Vagina (tissue), 2 donors: Measurements from ENCODE around the gene TRIP4. TPM values are rescaled to one million over a fixed set of nuclear protein-coding genes. Genes with fewer than 3 reads are reported as not detected.
"Not testable (repeated sequence)": the region's sequence is repeated elsewhere in the genome, so short reads cannot be mapped to it uniquely, and the experiment has no call there.

ENCODE experiments used
- DNase-seq, 2 donors: peaks; one replicate each; pipeline ENCODE4 v3.0.0-alpha.2; 2017; ENCODE audit errors: extremely low spot score in 2 of 2
- H3K27ac ChIP-seq: fragments of 200-600 bp; sonication (generic); one replicate; pipeline ENCODE4 v1.5.1; 2019
- H3K27me3 ChIP-seq: fragments of 200-600 bp; sonication (generic); one replicate; pipeline ENCODE4 v1.5.1; 2019
- H3K36me3 ChIP-seq, 2 donors: fragments of 200-600 bp; sonication (generic); one replicate each; pipeline ENCODE4 v1.5.1; 2017 to 2019
- H3K4me1 ChIP-seq: fragments of 200-600 bp; sonication (generic); one replicate; pipeline ENCODE4 v1.5.1; 2019
- H3K4me3 ChIP-seq, 2 donors: fragments of 200-600 bp; sonication (generic); 1 replicate in 1 of 2; 2 replicates in 1 of 2; pipeline ENCODE4 v1.5.1; 2016 to 2019
- H3K9me3 ChIP-seq: fragments of 200-600 bp; sonication (generic); one replicate; pipeline ENCODE4 v1.5.1; 2019
- POLR2A ChIP-seq, 2 donors: fragments of 450-650 bp; IDR thresholded peaks; one replicate each; pipeline ENCODE4 v1.6.1; 2017; ENCODE audit warnings: antibody characterized with exemption in 2 of 2, mild to moderate bottlenecking in 2 of 2, moderate library complexity in 2 of 2
- POLR2AphosphoS5 ChIP-seq, 2 donors: sonication (generic); formaldehyde crosslinking; IDR thresholded peaks; one replicate each; pipeline ENCODE4 v1.9.0; 2017; ENCODE audit warnings: antibody characterized with exemption in 2 of 2, mild to moderate bottlenecking in 2 of 2, low read depth in 1 of 2; ENCODE audit not compliant: insufficient read depth in 1 of 2
- intact Hi-C: fragments of 100-400 bp; cut with DNase I; formaldehyde crosslinking; loops from one replicate; pipeline ENCODE4 v1.15.1; 2023
- total RNA-seq: library from RNA; depleted of rRNA; stranded (reverse); fragments of >200 nt; gene quantifications from one replicate; pipeline ENCODE4 v1.2.3, GENCODE V29; 2016
- TF ChIP-seq, protein P1 (sequence below), 3 experiments: fragments of 450-650 bp in 2 of 3; fragments of 200-600 bp in 1 of 3; sonication (generic) in 1 of 3; IDR thresholded peaks; one replicate each; pipeline ENCODE4 v1.5.1; 2017 to 2019; ENCODE audit warnings: antibody characterized with exemption in 3 of 3, mild to moderate bottlenecking in 2 of 3, moderate library complexity in 2 of 3

The TRIP4 gene
- total RNA-seq, 1 donor from 2014 or later: 22.3 TPM

DNA sequence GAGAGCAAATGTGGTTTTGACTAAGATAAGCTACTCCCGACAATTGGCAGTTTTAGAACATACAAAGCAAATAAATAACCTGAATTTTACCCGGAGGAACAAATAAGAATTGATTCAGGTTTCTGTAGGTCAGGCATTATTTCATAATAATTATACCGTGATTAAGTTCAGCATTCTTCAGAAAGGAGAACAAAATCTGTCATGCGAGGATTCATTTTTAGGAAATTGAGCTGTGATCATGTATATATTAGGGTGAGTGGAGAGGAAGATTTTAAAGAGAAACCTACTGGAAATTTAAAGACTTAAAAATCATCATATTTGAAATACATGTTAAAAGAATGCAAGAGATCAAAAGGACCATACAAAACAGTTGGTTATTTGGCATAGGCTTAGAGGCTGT lies 93.3 kb downstream of the TRIP4 start:
- no peaks in the 10 kb centered on the region for H3K27me3 ChIP-seq
- no peak for DNase-seq
- H3K36me3 ChIP-seq: peaks cover 0 to 4% of the 10 kb centered on the region in 2 donors
- H3K4me3 ChIP-seq: no peak overlapping the region
- peaks cover 11% of the 10 kb centered on the region for H3K4me1 ChIP-seq
- H3K27ac ChIP-seq: no peak overlapping the region
- intact Hi-C loops: no loop called here
- no peak for TF ChIP-seq POLR2AphosphoS5 (IDR thresholded peaks at IDR 0.05; ENCODE audit: insufficient read depth in 1 of 2, low read depth in 1 of 2)
- TF ChIP-seq, protein P1, sequence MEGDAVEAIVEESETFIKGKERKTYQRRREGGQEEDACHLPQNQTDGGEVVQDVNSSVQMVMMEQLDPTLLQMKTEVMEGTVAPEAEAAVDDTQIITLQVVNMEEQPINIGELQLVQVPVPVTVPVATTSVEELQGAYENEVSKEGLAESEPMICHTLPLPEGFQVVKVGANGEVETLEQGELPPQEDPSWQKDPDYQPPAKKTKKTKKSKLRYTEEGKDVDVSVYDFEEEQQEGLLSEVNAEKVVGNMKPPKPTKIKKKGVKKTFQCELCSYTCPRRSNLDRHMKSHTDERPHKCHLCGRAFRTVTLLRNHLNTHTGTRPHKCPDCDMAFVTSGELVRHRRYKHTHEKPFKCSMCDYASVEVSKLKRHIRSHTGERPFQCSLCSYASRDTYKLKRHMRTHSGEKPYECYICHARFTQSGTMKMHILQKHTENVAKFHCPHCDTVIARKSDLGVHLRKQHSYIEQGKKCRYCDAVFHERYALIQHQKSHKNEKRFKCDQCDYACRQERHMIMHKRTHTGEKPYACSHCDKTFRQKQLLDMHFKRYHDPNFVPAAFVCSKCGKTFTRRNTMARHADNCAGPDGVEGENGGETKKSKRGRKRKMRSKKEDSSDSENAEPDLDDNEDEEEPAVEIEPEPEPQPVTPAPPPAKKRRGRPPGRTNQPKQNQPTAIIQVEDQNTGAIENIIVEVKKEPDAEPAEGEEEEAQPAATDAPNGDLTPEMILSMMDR (IDR thresholded peaks at IDR 0.05): no peak
- no peak for TF ChIP-seq POLR2A (IDR thresholded peaks at IDR 0.05)
- H3K9me3 ChIP-seq: no peaks in the 10 kb centered on the region

DNA sequence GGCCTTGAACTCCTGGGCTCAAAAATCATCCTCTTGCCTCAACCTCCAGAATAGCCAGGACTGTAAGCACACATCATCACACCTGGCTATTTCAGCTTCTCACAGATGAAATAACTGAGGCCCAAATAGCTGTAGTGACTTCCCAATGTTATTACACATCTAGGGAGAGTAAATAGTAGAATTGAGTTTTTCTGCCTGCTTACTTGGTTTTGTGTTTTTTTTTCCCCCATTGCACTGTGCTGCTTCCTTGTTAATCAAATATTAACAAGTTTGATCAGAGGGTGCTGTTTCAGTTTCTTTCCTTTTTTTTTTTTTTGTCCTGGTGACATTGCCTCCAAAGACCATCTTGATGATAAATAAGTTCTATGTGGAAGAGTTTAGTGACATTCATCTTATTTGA lies 96.1 kb downstream of the TRIP4 start:
- peaks cover 0 to 4% of the 10 kb centered on the region in 2 donors for H3K36me3 ChIP-seq
- H3K27ac ChIP-seq: no peak overlapping the region
- H3K27me3 ChIP-seq: no peaks in the 10 kb centered on the region
- no peaks in the 10 kb centered on the region for H3K9me3 ChIP-seq
- peaks cover 5% of the 10 kb centered on the region for H3K4me1 ChIP-seq
- H3K4me3 ChIP-seq: no peak overlapping the region
- intact Hi-C loops: no loop called here
- DNase-seq: no peak
- TF ChIP-seq POLR2A (IDR thresholded peaks at IDR 0.05): no peak
- TF ChIP-seq POLR2AphosphoS5 (IDR thresholded peaks at IDR 0.05; ENCODE audit: insufficient read depth in 1 of 2, low read depth in 1 of 2): no peak
- TF ChIP-seq, protein P1 (IDR thresholded peaks at IDR 0.05): no peak

DNA sequence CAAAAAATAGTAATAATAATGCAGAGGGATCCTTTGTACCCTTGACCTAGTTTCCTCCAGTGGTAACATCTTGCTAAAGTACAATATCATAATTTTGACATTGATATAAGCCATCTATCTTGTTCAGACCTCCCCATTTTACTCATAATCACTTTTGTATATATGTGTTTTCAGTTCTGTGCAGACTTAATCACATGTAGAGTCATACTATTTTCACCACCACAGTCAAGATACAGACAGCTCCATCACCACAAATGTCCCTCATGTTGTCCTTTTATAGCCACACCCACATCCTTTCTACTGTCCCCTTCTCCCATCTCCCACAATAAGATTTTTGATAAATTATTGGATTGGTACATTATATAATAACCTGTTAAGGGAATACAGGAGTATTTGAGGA lies 98.2 kb downstream of the TRIP4 start:
- H3K9me3 ChIP-seq: no peaks in the 10 kb centered on the region
- H3K4me1 ChIP-seq: no peaks in the 10 kb centered on the region
- H3K36me3 ChIP-seq: peaks cover 0 to 9% of the 10 kb centered on the region in 2 donors
- no peak for TF ChIP-seq POLR2AphosphoS5 (IDR thresholded peaks at IDR 0.05; ENCODE audit: insufficient read depth in 1 of 2, low read depth in 1 of 2)
- no peak for TF ChIP-seq POLR2A (IDR thresholded peaks at IDR 0.05)
- TF ChIP-seq, protein P1 (IDR thresholded peaks at IDR 0.05): no peak
- intact Hi-C loops: no loop called here
- no peak overlapping the region for H3K27ac ChIP-seq
- no peak overlapping the region for H3K4me3 ChIP-seq
- no peaks in the 10 kb centered on the region for H3K27me3 ChIP-seq
- no peak for DNase-seq

DNA sequence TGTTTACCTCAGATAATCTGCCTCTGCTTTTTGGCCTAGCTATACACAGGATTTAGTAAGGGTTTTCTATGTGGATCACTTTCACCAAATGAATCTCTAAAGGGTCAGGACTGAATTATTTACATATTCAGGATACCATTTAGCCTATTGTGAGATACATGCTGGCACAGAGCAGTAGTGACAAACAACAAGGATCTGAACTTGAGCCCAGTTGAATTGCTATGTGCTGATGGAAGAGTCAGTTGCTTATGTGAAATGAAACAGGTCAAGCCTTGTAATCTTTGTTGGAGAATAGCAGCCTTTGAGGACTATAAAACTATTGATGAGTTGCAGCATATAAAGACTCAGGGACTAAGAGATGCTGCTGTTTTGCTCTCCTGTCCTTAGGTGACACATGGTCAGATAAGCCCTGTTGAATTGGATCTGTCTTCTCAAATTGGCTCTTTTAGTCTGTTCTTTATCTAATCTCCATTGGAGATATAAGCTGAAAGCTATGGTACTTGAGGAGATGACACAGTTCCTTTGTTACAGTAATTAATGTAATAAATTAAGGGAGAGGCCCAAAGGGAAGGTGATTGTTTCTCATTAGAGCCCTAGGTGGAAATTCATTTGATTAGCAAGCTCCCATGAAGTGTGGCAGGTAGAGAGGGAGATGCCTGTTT lies 103.1 kb downstream of the TRIP4 start:
- TF ChIP-seq POLR2AphosphoS5 (IDR thresholded peaks at IDR 0.05; ENCODE audit: insufficient read depth in 1 of 2, low read depth in 1 of 2): no peak
- TF ChIP-seq POLR2A (IDR thresholded peaks at IDR 0.05): no peak
- TF ChIP-seq, protein P1 (IDR thresholded peaks at IDR 0.05): no peak
- DNase-seq: no peak
- Histone ChIP-seq H3K4me1 (peaks cover 5% of the 10 kb centered on the region), H3K27ac (no peak overlapping the region), H3K36me3 (peaks cover 0 to 5% of the 10 kb centered on the region in 2 donors), H3K4me3 (no peak overlapping the region), H3K9me3 (no peaks in the 10 kb centered on the region), H3K27me3 (no peaks in the 10 kb centered on the region)
- intact Hi-C loops: no loop called here

DNA sequence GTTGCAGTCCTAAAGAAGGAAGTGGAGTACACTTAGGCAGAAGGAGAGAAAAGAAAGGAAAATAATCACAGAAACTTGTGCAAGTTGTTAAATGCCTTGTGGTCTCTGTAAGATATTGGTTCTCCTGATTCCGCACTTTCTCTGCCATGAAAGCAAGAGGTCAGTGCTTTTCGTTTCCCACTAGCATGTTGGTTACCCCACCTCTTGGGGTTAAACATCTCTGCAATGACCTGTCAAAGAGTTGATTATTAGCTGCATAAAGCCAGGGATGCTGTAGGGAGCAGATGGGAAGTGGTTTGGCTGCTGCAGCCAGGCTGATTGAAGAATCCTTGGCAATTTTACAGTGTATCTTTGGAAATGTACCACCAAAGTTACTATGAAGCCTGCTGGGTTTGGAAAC lies 106.0 kb downstream of the TRIP4 start:
- H3K4me1 ChIP-seq: peaks cover 5% of the 10 kb centered on the region
- intact Hi-C loops: no loop called here

DNA sequence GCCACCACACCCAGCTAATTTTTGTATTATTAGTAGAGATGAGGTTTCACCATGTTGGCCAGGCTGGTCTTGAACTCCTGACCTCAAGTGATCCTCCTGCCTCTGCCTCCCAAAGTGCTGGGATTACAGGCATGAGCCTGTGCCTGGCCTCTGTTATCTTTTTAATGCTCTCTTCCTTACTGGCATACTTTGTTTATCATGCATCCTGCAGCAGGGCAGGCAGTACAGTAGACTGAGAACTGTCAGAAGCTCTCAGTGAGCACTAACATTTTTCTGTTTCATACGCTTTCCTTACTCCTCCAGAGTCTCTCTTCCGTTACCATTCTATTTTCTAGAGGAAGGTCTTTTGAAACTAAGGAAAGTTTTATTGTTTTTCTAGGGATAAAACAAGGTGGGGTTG lies 108.3 kb downstream of the TRIP4 start:
- DNase-seq, H3K27ac ChIP-seq, H3K4me3 ChIP-seq, H3K27me3 ChIP-seq, H3K36me3 ChIP-seq, H3K9me3 ChIP-seq, intact Hi-C loops: not testable (repeated sequence)
- peaks cover 13% of the 10 kb centered on the region for H3K4me1 ChIP-seq

More for the DNA sequence above, 106.0 kb downstream of the TRIP4 start:
- H3K27me3 ChIP-seq: no peaks in the 10 kb centered on the region
- peaks cover 0 to 5% of the 10 kb centered on the region in 2 donors for H3K36me3 ChIP-seq
- TF ChIP-seq POLR2A (IDR thresholded peaks at IDR 0.05) (no peak), POLR2AphosphoS5 (IDR thresholded peaks at IDR 0.05; ENCODE audit: insufficient read depth in 1 of 2, low read depth in 1 of 2) (no peak)
- TF ChIP-seq, protein P1 (IDR thresholded peaks at IDR 0.05): no peak
- DNase-seq: no peak
- H3K27ac ChIP-seq: no peak overlapping the region
- no peaks in the 10 kb centered on the region for H3K9me3 ChIP-seq
- H3K4me3 ChIP-seq: no peak overlapping the region
